Keratinocyte (primary cell): ENCODE measurements around the gene CARD9. TPM values are rescaled to one million over a fixed set of nuclear protein-coding genes. Genes with fewer than 3 reads are reported as not detected.

Experiments used
- DNase-seq: peaks from one replicate; pipeline ENCODE4 v3.0.0-alpha.2; 2011; ENCODE audit warnings: low read depth, missing footprints, low spot score
- FAIRE-seq: peaks from 2 replicates; lab custom pipeline; 2011; peaks lifted over from hg19 to GRCh38; lab: Jason Lieb, UNC
- H2AFZ ChIP-seq: 2 replicates; pipeline ENCODE4 v1.6.0; 2012; ENCODE audit warnings: low read length, control low read depth, inconsistent platforms; ENCODE audit not compliant: control insufficient read depth
- H3K27ac ChIP-seq: 2 replicates; pipeline ENCODE4 v1.5.1; 2011; ENCODE audit warnings: low read length; ENCODE audit not compliant: control insufficient read depth, insufficient read depth
- H3K27me3 ChIP-seq: 3 replicates; pipeline ENCODE4 v1.6.0; 2011; ENCODE audit warnings: low read length; ENCODE audit not compliant: control insufficient read depth, insufficient read depth; ENCODE audit errors: extremely low read depth
- H3K36me3 ChIP-seq, 2 experiments: 2 replicates in 1 of 2; 3 replicates in 1 of 2; pipeline ENCODE4 v1.5.1; 2011; ENCODE audit warnings: low read length in 2 of 2, mild to moderate bottlenecking in 1 of 2; ENCODE audit not compliant: control insufficient read depth in 2 of 2, insufficient read depth in 2 of 2; ENCODE audit errors: extremely low read depth in 1 of 2
- H3K4me1 ChIP-seq: 3 replicates; pipeline ENCODE4 v1.5.1; 2011; ENCODE audit warnings: low read length; ENCODE audit not compliant: control insufficient read depth, insufficient read depth; ENCODE audit errors: extremely low read depth
- H3K4me2 ChIP-seq: 3 replicates; pipeline ENCODE4 v1.6.0; 2011; ENCODE audit warnings: low read depth, low read length; ENCODE audit not compliant: control insufficient read depth, insufficient read depth; ENCODE audit errors: extremely low read depth
- H3K4me3 ChIP-seq, 3 experiments: fragments of 200-600 bp in 1 of 3; sonication (generic) in 1 of 3; 2 replicates in 2 of 3; 3 replicates in 1 of 3; pipeline ENCODE4 v1.5.1; 2011 to 2016; ENCODE audit warnings: low read length in 3 of 3, mild to moderate bottlenecking in 3 of 3, control low read depth in 2 of 3, inconsistent platforms in 1 of 3, low read depth in 1 of 3, mixed read lengths in 1 of 3, mixed run types in 1 of 3, moderate library complexity in 1 of 3; ENCODE audit not compliant: control insufficient read depth in 2 of 3, insufficient read depth in 2 of 3; ENCODE audit errors: extremely low read depth in 1 of 3
- H3K79me2 ChIP-seq: 2 replicates; pipeline ENCODE4 v1.6.0; 2012; ENCODE audit warnings: low read length; ENCODE audit not compliant: control insufficient read depth, insufficient read depth
- H3K9ac ChIP-seq: 3 replicates; pipeline ENCODE4 v1.6.0; 2011; ENCODE audit warnings: low read length; ENCODE audit not compliant: control insufficient read depth, insufficient read depth; ENCODE audit errors: extremely low read depth
- H3K9me1 ChIP-seq: 3 replicates; pipeline ENCODE4 v1.6.0; 2011; ENCODE audit warnings: low read length; ENCODE audit not compliant: control insufficient read depth, insufficient read depth; ENCODE audit errors: extremely low read depth
- H3K9me3 ChIP-seq: 2 replicates; pipeline ENCODE4 v1.5.1; 2012; ENCODE audit warnings: low read depth, low read length; ENCODE audit not compliant: control insufficient read depth
- H4K20me1 ChIP-seq: 3 replicates; pipeline ENCODE4 v1.6.0; 2011; ENCODE audit warnings: low read length; ENCODE audit not compliant: control insufficient read depth, insufficient read depth; ENCODE audit errors: extremely low read depth
- CTCF ChIP-seq, 3 experiments: IDR thresholded peaks in 1 of 3; conservative IDR thresholded peaks in 1 of 3; optimal IDR thresholded peaks in 1 of 3; 2 replicates in 2 of 3; 3 replicates in 1 of 3; pipeline versions ENCODE3 to v1.5.1; 2011; ENCODE audit warnings: low read length in 3 of 3, mild to moderate bottlenecking in 3 of 3, moderate library complexity in 2 of 3, control low read depth in 1 of 3, inconsistent platforms in 1 of 3; ENCODE audit not compliant: insufficient read depth in 2 of 3; ENCODE audit errors: extremely low read depth in 1 of 3
- EZH2 ChIP-seq: IDR thresholded peaks from one replicate; pipeline ENCODE4 v1.6.1; 2012; ENCODE audit warnings: inconsistent platforms, mild to moderate bottlenecking, low read length, moderate library complexity
- dilution Hi-C: fragments of 300-500 bp; cut with MboI; formaldehyde crosslinking; loops from one replicate; pipeline ENCODE4 v1.7.0; 2020; ENCODE audit warnings: low sequenced_read_pairs; ENCODE audit not compliant: extremely low pct_ligation_motif_present
- polyA plus RNA-seq, 5 experiments: library from polyadenylated mRNA; depleted of rRNA in 3 of 5; stranded (reverse) in 3 of 5; stranded (forward) in 1 of 5; unstranded in 1 of 5; fragments of >200 nt; gene quantifications; 1 replicate in 1 of 5; 2 replicates in 3 of 5; 3 replicates in 1 of 5; pipeline versions ENCODE4 v1.2.1 to v1.2.3, GENCODE V29; 2011 to 2012; ENCODE audit warnings: missing spikeins in 2 of 5, low read depth in 1 of 5, low replicate concordance in 1 of 5

Gene CARD9
- polyA plus RNA-seq, 1 donor (not counting 4 experiments of a cell fraction or from before 2014, with no cell fraction given): 0.07 TPM

- Histone ChIP-seq H4K20me1 (no peaks in the 10 kb centered on the region), H3K36me3 (no peaks in the 10 kb centered on the region), H3K4me2 (no peak overlapping the region), H3K27me3 (peaks cover 17% of the 10 kb centered on the region), H3K27ac (no peak overlapping the region), H3K4me1 (peaks cover 7% of the 10 kb centered on the region), H3K9me3 (peaks cover 8% of the 10 kb centered on the region), H3K4me3 (no peak overlapping the region), H2AFZ (no peak overlapping the region), H3K9me1 (no peaks in the 10 kb centered on the region), H3K79me2 (no peaks in the 10 kb centered on the region), H3K9ac (no peak overlapping the region)
- no peak for FAIRE-seq
- TF ChIP-seq EZH2: no peak
- TF ChIP-seq CTCF (optimal IDR thresholded peaks at IDR 0.05 in 1 of 3, IDR thresholded peaks at IDR 0.05 in 1 of 3, conservative IDR thresholded peaks at IDR 0.05 in 1 of 3; ENCODE audit: extremely low read depth in 1 of 3, insufficient read depth in 2 of 3, low read length in 3 of 3): no peak
- dilution Hi-C loops: no loop called here
- no peak for DNase-seq
Observed at GRCh38 chr9:136318111-136318775, 55.2 kb downstream of the CARD9 start.

- no peak overlapping the region for H3K4me2 ChIP-seq
- no peak for TF ChIP-seq EZH2
- no peak for TF ChIP-seq CTCF (optimal IDR thresholded peaks at IDR 0.05 in 1 of 3, IDR thresholded peaks at IDR 0.05 in 1 of 3, conservative IDR thresholded peaks at IDR 0.05 in 1 of 3; ENCODE audit: extremely low read depth in 1 of 3, insufficient read depth in 2 of 3, low read length in 3 of 3)
- no peak overlapping the region for H2AFZ ChIP-seq
- peaks cover 8% of the 10 kb centered on the region for H3K9me3 ChIP-seq
- H3K27me3 ChIP-seq: peaks cover 12% of the 10 kb centered on the region
- no peaks in the 10 kb centered on the region for H3K79me2 ChIP-seq
- no peak overlapping the region for H3K9ac ChIP-seq
- H4K20me1 ChIP-seq: no peaks in the 10 kb centered on the region
- H3K36me3 ChIP-seq: no peaks in the 10 kb centered on the region
- H3K27ac ChIP-seq: no peak overlapping the region
- dilution Hi-C loops: no loop called here
- no peaks in the 10 kb centered on the region for H3K9me1 ChIP-seq
- H3K4me1 ChIP-seq: peaks cover 4% of the 10 kb centered on the region
- FAIRE-seq (no peak), DNase-seq (no peak)
- no peak overlapping the region for H3K4me3 ChIP-seq
Observed at GRCh38 chr9:136317695-136318094, 55.8 kb downstream of the CARD9 start.
